CD4-positive, alpha-beta T cell (primary cell): ENCODE results near the gene TSEN2. TPM values are rescaled to one million over a fixed set of nuclear protein-coding genes. Genes with fewer than 3 reads are reported as not detected.
A peak's percentile ranks its signal among the peaks of the same experiment; 100 is the strongest.

Source experiments
- ATAC-seq: fragments of 200-7000 bp; cut with Tn5 transposase; one replicate; pipeline ENCODE4 v1.10.0; 2022; ENCODE audit warnings: mild to moderate bottlenecking; ENCODE audit not compliant: poor library complexity
- CTCF ChIA-PET: fragments of 350-600 bp; sonication (Branson Sonifier 250); formaldehyde crosslinking; loops from one replicate; lab custom pipeline; 2021; ENCODE audit warnings: antibody characterized with exemption, inconsistent platforms; lab: Charles Lee
- POLR2A ChIA-PET: fragments of 350-600 bp; sonication (Branson Sonifier 250); formaldehyde crosslinking; loops from one replicate; lab custom pipeline; 2021; ENCODE audit warnings: antibody characterized with exemption, inconsistent platforms; lab: Charles Lee
- DNase-seq, 14 experiments: peaks; one replicate each; pipeline ENCODE4 v3.0.0-alpha.2; 2013 to 2020; ENCODE audit warnings: mixed read lengths in 2 of 14
- H3K27ac ChIP-seq, 2 donors: one replicate each; pipeline versions ENCODE4 v1.5.1 to v1.7.0; 2013; ENCODE audit warnings: low read length in 2 of 2, low read depth in 1 of 2, mild to moderate bottlenecking in 1 of 2
- H3K27me3 ChIP-seq, 2 experiments: 1 replicate in 1 of 2; 2 replicates in 1 of 2; pipeline versions ENCODE4 v1.6.1 to v1.7.0; 2013; ENCODE audit warnings: low read length in 2 of 2, control low read depth in 1 of 2, mild to moderate bottlenecking in 1 of 2, moderate library complexity in 1 of 2; ENCODE audit not compliant: insufficient read depth in 2 of 2, control insufficient read depth in 1 of 2
- H3K36me3 ChIP-seq: one replicate; pipeline ENCODE4 v1.6.1; 2013; ENCODE audit warnings: low read length, control low read depth; ENCODE audit not compliant: insufficient read depth
- H3K4me1 ChIP-seq: one replicate; pipeline ENCODE4 v1.6.1; 2013; ENCODE audit warnings: low read length, control low read depth; ENCODE audit not compliant: insufficient read depth
- H3K4me3 ChIP-seq: one replicate; pipeline ENCODE4 v1.5.1; 2013; ENCODE audit warnings: mild to moderate bottlenecking, low read length, moderate library complexity
- H3K9me3 ChIP-seq, 2 experiments: 1 replicate in 1 of 2; 2 replicates in 1 of 2; pipeline versions ENCODE4 v1.6.1 to v1.7.0; 2013; ENCODE audit warnings: low read length in 2 of 2, mild to moderate bottlenecking in 2 of 2, control low read depth in 1 of 2, moderate library complexity in 1 of 2; ENCODE audit not compliant: control insufficient read depth in 1 of 2, insufficient read depth in 1 of 2
- H3K27ac Mint-ChIP-seq: one replicate; pipeline ENCODE4 v1.8.0; 2020; ENCODE audit warnings: mixed read lengths
- H3K27me3 Mint-ChIP-seq: one replicate; pipeline ENCODE4 v1.8.0; 2021; ENCODE audit warnings: mixed read lengths
- H3K36me3 Mint-ChIP-seq: one replicate; pipeline ENCODE4 v1.8.0; 2021; ENCODE audit warnings: low read depth, mixed read lengths
- H3K4me1 Mint-ChIP-seq: one replicate; pipeline ENCODE4 v1.8.0; 2021; ENCODE audit warnings: low read depth, mixed read lengths
- H3K4me3 Mint-ChIP-seq: one replicate; pipeline ENCODE4 v1.8.0; 2020; ENCODE audit warnings: mild to moderate bottlenecking, mixed read lengths
- H3K9me3 Mint-ChIP-seq: one replicate; pipeline ENCODE4 v1.8.0; 2020; ENCODE audit warnings: mixed read lengths
- CTCF ChIP-seq: fragments of 200-600 bp; IDR thresholded peaks from one replicate; pipeline ENCODE4 v1.8.0; 2022; ENCODE audit warnings: antibody characterized with exemption, mild to moderate bottlenecking
- intact Hi-C, 2 experiments: fragments of 100-400 bp; cut with DNase I in 1 of 2; cut with micrococcal nuclease in 1 of 2; formaldehyde crosslinking; loops; one replicate each; pipeline versions ENCODE4 v1.15.1 to v1.9.0; 2023 to 2025; cut with DNase I, micrococcal nuclease
- total RNA-seq, 174 experiments: library from RNA in 2 of 174; stranded (reverse) in 2 of 174; gene quantifications; one replicate each; pipeline ENCODE4 v1.2.3 and lab custom pipeline; 2021 to 2026

Gene TSEN2
- total RNA-seq, 2 experiments from 2014 or later, result 8.0 to 8.2 TPM

GRCh38 chr3:12579456-12579855, 95.2 kb downstream of the TSEN2 start:
- peaks cover 87% of the 10 kb centered on the region for H3K36me3 ChIP-seq
- Mint-ChIP-seq H3K9me3 (peaks cover 3% of the 10 kb centered on the region), H3K27ac (peak overlapping the region; percentile 49), H3K27me3 (no peaks in the 10 kb centered on the region), H3K36me3 (peaks cover 93% of the 10 kb centered on the region), H3K4me1 (no peaks in the 10 kb centered on the region), H3K4me3 (no peak overlapping the region)
- peaks cover 0 to 15% of the 10 kb centered on the region in 2 experiments for H3K9me3 ChIP-seq
- DNase-seq, result no peak
- POLR2A ChIA-PET, result interaction anchor here (0.7 to 1.0 kb wide), 2 partner anchors 19 to 22 kb away, joined by 3 read pairs; partner anchors contain the start of gene MKRN2
- no peak for TF ChIP-seq CTCF
- no peaks in the 10 kb centered on the region for H3K27me3 ChIP-seq
- no peak overlapping the region for H3K4me3 ChIP-seq
- intact Hi-C loops, result no loop called here
- H3K27ac ChIP-seq, result no peak overlapping the region
- no peak for ATAC-seq
- H3K4me1 ChIP-seq, result no peaks in the 10 kb centered on the region
- CTCF ChIA-PET, result interaction anchor here (1.9 kb wide), 1 partner anchor 17 kb away, joined by 6 read pairs; no protein-coding TSS in a partner anchor

GRCh38 chr3:12579905-12580304, 95.6 kb downstream of the TSEN2 start:
- Mint-ChIP-seq H3K27me3 (no peaks in the 10 kb centered on the region), H3K4me3 (no peak overlapping the region), H3K27ac (peak overlapping the region; percentile 49), H3K4me1 (no peaks in the 10 kb centered on the region), H3K9me3 (peaks cover 3% of the 10 kb centered on the region), H3K36me3 (peaks cover 93% of the 10 kb centered on the region)
- H3K36me3 ChIP-seq, result peaks cover 87% of the 10 kb centered on the region
- H3K27ac ChIP-seq, result no peak overlapping the region
- DNase-seq (no peak), ATAC-seq (no peak)
- no peak overlapping the region for H3K4me3 ChIP-seq
- ChIA-PET CTCF (interaction anchor here (1.9 kb wide), 1 partner anchor 17 kb away, joined by 6 read pairs; no protein-coding TSS in a partner anchor), POLR2A (interaction anchor here (0.5 to 1.0 kb wide), 2 partner anchors 10 to 23 kb away, joined by 3 read pairs; partner anchors contain the start of gene MKRN2)
- TF ChIP-seq CTCF, result no peak
- no peaks in the 10 kb centered on the region for H3K4me1 ChIP-seq
- intact Hi-C loops, result no loop called here
- H3K27me3 ChIP-seq, result no peaks in the 10 kb centered on the region
- peaks cover 0 to 15% of the 10 kb centered on the region in 2 experiments for H3K9me3 ChIP-seq

GRCh38 chr3:12582730-12583129, 98.5 kb downstream of the TSEN2 start:
- Histone ChIP-seq H3K9me3 (peaks cover 0 to 1% of the 10 kb centered on the region in 2 experiments), H3K4me3 (no peak overlapping the region), H3K27ac (no peak overlapping the region), H3K27me3 (no peaks in the 10 kb centered on the region), H3K4me1 (no peaks in the 10 kb centered on the region), H3K36me3 (peaks cover 81% of the 10 kb centered on the region)
- ChIA-PET CTCF (interaction anchor here (0.5 kb wide), 1 partner anchor 97 kb away, joined by 3 read pairs; no protein-coding TSS in a partner anchor), POLR2A (interaction anchor here (0.8 kb wide), 1 partner anchor 82 kb away, joined by 3 read pairs; the partner anchor contains the start of gene RAF1)
- intact Hi-C loops, result no loop called here
- Mint-ChIP-seq H3K36me3 (peaks cover 93% of the 10 kb centered on the region), H3K27me3 (no peaks in the 10 kb centered on the region), H3K9me3 (no peaks in the 10 kb centered on the region), H3K27ac (no peak overlapping the region), H3K4me3 (no peak overlapping the region), H3K4me1 (no peaks in the 10 kb centered on the region)
- ATAC-seq, result no peak
- no peak for TF ChIP-seq CTCF
- no peak for DNase-seq

Other genes with a start within 250 kb of the TSEN2 start
- gene PPARG, start 195.4 kb upstream of the TSEN2 start, total RNA-seq, result under 1 TPM; 0.27 to 0.75 TPM
- gene MKRN2OS, start 61.0 kb downstream of the TSEN2 start, total RNA-seq, result not detected
- 10 to 100 TPM; 19.0 to 20.3 TPM for gene MKRN2, start 72.6 kb downstream of the TSEN2 start, total RNA-seq
- gene RAF1, start 179.6 kb downstream of the TSEN2 start, total RNA-seq, result 100 to 1,000 TPM; 127 to 139 TPM